K562 (cell line): ENCODE results near the gene CETN2. TPM values are rescaled to one million over a fixed set of nuclear protein-coding genes. Genes with fewer than 3 reads are reported as not detected.

Source experiments
- BHLHE40 ChIP-seq: IDR thresholded peaks from 2 replicates; pipeline ENCODE4 v1.6.1; 2011; ENCODE audit warnings: low read length, improper control_type of control experiment
- CEBPZ ChIP-seq: fragments of 150-350 bp; IDR thresholded peaks from 2 replicates; pipeline ENCODE4 v1.6.1; 2014; ENCODE audit warnings: low read depth, mild to moderate bottlenecking, low read length, borderline replicate concordance
- LARP7 ChIP-seq: fragments of 450-650 bp; IDR thresholded peaks from 2 replicates; pipeline ENCODE4 v1.6.1; 2016
- MCM2 ChIP-seq: fragments of 450-650 bp; IDR thresholded peaks from 2 replicates; pipeline ENCODE4 v1.6.1; 2017; ENCODE audit warnings: low read depth, mild to moderate bottlenecking
- RFX7 ChIP-seq: fragments of 250-450 bp; sonication (Bioruptor Pico); IDR thresholded peaks from 2 replicates; pipeline ENCODE4 v1.5.1; 2021; ENCODE audit warnings: mild to moderate bottlenecking
- SIN3B ChIP-seq: fragments of 450-650 bp; IDR thresholded peaks from 2 replicates; pipeline ENCODE4 v1.6.1; 2017; ENCODE audit warnings: low read depth, mild to moderate bottlenecking, moderate library complexity
- SIX5 ChIP-seq, 2 experiments: IDR thresholded peaks; 2 replicates each; pipeline ENCODE4 v1.6.1; 2011; ENCODE audit warnings: low read length in 2 of 2, borderline replicate concordance in 1 of 2, low read depth in 1 of 2, mild to moderate bottlenecking in 1 of 2, moderate library complexity in 1 of 2; ENCODE audit not compliant: insufficient read depth in 1 of 2
- TARDBP ChIP-seq: fragments of 450-650 bp; IDR thresholded peaks from 2 replicates; pipeline ENCODE4 v1.6.1; 2016
- ZNF644 ChIP-seq: fragments of 200-800 bp; sonication (Bioruptor generic); IDR thresholded peaks from 2 replicates; pipeline ENCODE4 v1.6.1; 2016; ENCODE audit warnings: low read depth, missing genetic modification characterization, missing compliant biosample characterization
- polyA plus RNA-seq, 8 experiments: library from polyadenylated mRNA; depleted of rRNA in 4 of 8; stranded (reverse) in 5 of 8; unstranded in 3 of 8; fragments of >200 nt; fragmentation: Nextera tagmentation in 2 of 8; fragmentation: Illumina TruSeq in 1 of 8; extraction: Ambion mirVana in 2 of 8; extraction: Trizol in 1 of 8; gene quantifications; 2 replicates each; pipeline versions ENCODE4 v1.2.1 to v1.2.3, GENCODE V29; 2011 to 2014; ENCODE audit warnings: inconsistent platforms in 1 of 8, missing spikeins in 1 of 8
- total RNA-seq, 7 experiments: library from RNA; depleted of rRNA in 6 of 7; stranded (reverse); fragments of >200 nt in 6 of 7; fragmentation: Illumina TruSeq in 2 of 7; extraction: Trizol in 2 of 7; gene quantifications; 2 replicates each; pipeline versions ENCODE4 v1.2.1 to v1.2.3, GENCODE V29; 2011 to 2021; ENCODE audit warnings: low replicate concordance in 1 of 7
- TF ChIP-seq, protein P1 (sequence below): fragments of 200-600 bp; sonication (generic); IDR thresholded peaks from one replicate; pipeline ENCODE4 v1.6.1; 2012; ENCODE audit warnings: mild to moderate bottlenecking, low read depth, low read length, inconsistent platforms
- TF ChIP-seq, protein P2 (sequence below): sonication (generic); formaldehyde crosslinking; IDR thresholded peaks from 2 replicates; pipeline ENCODE4 v1.9.0; 2022; ENCODE audit warnings: mild to moderate bottlenecking, missing genetic modification reagents

The CETN2 gene
- total and polyA plus RNA-seq, 9 of the 15 experiments (the other 6 are each of a cell fraction or from before 2014, with no cell fraction given) = 16.7 to 37.1 (median 27.6) TPM

DNA sequence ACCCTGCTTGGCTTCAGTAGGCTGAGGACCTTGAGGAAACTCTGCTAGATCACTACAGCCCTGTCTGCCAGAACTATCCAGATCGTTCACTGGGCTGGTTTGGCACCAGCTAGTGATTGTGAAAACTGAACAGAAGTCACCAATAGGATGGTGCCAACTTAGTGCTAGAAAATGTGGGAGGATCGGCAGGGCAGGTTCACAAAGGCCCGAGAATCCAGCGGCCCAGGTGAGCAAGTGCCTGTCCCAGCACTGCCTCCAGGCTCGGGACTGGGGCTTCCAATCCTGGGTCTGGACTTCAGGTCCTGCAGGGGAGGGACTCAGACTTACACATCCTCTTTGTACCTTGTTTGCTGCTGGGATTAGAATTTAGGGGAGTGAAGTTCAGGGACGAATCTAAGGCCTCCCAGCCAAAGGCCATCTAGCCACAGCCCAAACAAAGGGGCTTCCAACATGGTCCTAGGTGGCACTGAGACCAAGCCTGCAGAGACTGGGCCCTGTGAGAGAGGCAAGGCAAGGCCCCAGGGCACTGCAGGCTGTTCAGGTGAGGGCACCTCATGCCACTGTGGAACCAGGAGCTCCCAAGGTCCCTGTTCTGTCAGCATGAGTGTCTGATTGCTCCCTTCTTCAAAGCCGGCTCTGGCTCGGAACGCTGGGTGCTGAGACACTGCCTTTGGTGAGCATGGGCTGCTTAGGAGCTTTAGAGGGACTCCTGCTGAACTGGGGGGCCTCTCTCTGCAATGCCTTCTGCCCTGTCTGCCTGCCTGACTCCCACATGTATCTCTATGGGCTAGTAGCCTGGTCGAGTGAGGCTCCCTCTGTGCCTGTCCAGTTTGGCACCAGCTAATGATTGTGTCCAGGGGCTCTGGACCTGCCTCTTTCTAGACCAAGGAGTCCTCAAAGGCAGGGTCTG, 46.6 kb upstream of the CETN2 start (continued):
- TF ChIP-seq, protein P1, sequence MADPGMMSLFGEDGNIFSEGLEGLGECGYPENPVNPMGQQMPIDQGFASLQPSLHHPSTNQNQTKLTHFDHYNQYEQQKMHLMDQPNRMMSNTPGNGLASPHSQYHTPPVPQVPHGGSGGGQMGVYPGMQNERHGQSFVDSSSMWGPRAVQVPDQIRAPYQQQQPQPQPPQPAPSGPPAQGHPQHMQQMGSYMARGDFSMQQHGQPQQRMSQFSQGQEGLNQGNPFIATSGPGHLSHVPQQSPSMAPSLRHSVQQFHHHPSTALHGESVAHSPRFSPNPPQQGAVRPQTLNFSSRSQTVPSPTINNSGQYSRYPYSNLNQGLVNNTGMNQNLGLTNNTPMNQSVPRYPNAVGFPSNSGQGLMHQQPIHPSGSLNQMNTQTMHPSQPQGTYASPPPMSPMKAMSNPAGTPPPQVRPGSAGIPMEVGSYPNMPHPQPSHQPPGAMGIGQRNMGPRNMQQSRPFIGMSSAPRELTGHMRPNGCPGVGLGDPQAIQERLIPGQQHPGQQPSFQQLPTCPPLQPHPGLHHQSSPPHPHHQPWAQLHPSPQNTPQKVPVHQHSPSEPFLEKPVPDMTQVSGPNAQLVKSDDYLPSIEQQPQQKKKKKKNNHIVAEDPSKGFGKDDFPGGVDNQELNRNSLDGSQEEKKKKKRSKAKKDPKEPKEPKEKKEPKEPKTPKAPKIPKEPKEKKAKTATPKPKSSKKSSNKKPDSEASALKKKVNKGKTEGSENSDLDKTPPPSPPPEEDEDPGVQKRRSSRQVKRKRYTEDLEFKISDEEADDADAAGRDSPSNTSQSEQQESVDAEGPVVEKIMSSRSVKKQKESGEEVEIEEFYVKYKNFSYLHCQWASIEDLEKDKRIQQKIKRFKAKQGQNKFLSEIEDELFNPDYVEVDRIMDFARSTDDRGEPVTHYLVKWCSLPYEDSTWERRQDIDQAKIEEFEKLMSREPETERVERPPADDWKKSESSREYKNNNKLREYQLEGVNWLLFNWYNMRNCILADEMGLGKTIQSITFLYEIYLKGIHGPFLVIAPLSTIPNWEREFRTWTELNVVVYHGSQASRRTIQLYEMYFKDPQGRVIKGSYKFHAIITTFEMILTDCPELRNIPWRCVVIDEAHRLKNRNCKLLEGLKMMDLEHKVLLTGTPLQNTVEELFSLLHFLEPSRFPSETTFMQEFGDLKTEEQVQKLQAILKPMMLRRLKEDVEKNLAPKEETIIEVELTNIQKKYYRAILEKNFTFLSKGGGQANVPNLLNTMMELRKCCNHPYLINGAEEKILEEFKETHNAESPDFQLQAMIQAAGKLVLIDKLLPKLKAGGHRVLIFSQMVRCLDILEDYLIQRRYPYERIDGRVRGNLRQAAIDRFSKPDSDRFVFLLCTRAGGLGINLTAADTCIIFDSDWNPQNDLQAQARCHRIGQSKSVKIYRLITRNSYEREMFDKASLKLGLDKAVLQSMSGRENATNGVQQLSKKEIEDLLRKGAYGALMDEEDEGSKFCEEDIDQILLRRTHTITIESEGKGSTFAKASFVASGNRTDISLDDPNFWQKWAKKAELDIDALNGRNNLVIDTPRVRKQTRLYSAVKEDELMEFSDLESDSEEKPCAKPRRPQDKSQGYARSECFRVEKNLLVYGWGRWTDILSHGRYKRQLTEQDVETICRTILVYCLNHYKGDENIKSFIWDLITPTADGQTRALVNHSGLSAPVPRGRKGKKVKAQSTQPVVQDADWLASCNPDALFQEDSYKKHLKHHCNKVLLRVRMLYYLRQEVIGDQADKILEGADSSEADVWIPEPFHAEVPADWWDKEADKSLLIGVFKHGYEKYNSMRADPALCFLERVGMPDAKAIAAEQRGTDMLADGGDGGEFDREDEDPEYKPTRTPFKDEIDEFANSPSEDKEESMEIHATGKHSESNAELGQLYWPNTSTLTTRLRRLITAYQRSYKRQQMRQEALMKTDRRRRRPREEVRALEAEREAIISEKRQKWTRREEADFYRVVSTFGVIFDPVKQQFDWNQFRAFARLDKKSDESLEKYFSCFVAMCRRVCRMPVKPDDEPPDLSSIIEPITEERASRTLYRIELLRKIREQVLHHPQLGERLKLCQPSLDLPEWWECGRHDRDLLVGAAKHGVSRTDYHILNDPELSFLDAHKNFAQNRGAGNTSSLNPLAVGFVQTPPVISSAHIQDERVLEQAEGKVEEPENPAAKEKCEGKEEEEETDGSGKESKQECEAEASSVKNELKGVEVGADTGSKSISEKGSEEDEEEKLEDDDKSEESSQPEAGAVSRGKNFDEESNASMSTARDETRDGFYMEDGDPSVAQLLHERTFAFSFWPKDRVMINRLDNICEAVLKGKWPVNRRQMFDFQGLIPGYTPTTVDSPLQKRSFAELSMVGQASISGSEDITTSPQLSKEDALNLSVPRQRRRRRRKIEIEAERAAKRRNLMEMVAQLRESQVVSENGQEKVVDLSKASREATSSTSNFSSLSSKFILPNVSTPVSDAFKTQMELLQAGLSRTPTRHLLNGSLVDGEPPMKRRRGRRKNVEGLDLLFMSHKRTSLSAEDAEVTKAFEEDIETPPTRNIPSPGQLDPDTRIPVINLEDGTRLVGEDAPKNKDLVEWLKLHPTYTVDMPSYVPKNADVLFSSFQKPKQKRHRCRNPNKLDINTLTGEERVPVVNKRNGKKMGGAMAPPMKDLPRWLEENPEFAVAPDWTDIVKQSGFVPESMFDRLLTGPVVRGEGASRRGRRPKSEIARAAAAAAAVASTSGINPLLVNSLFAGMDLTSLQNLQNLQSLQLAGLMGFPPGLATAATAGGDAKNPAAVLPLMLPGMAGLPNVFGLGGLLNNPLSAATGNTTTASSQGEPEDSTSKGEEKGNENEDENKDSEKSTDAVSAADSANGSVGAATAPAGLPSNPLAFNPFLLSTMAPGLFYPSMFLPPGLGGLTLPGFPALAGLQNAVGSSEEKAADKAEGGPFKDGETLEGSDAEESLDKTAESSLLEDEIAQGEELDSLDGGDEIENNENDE = no peak
- TF ChIP-seq BHLHE40 (no peak), SIN3B (no peak), MCM2 (no peak), SIX5 (IDR thresholded peaks at IDR 0.05; ENCODE audit: borderline replicate concordance in 1 of 2, insufficient read depth in 1 of 2, low read depth in 1 of 2, low read length in 2 of 2) (no peak), TARDBP (no peak), LARP7 (no peak), CEBPZ (no peak), ZNF644 (tag) (no peak), RFX7 (CRISPR knock-in tag) (no peak)
- TF ChIP-seq, protein P2, sequence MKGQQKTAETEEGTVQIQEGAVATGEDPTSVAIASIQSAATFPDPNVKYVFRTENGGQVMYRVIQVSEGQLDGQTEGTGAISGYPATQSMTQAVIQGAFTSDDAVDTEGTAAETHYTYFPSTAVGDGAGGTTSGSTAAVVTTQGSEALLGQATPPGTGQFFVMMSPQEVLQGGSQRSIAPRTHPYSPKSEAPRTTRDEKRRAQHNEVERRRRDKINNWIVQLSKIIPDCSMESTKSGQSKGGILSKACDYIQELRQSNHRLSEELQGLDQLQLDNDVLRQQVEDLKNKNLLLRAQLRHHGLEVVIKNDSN (CRISPR knock-in tag) = no peak
